ENCODE data around the gene TNFSF10. TPM values are rescaled to one million over a fixed set of nuclear protein-coding genes. Genes with fewer than 3 reads are reported as not detected.

The TNFSF10 gene
- total RNA-seq, 6 experiments from 2014 or later = 12.9 to 57.6 (median 40.0) TPM

DNA sequence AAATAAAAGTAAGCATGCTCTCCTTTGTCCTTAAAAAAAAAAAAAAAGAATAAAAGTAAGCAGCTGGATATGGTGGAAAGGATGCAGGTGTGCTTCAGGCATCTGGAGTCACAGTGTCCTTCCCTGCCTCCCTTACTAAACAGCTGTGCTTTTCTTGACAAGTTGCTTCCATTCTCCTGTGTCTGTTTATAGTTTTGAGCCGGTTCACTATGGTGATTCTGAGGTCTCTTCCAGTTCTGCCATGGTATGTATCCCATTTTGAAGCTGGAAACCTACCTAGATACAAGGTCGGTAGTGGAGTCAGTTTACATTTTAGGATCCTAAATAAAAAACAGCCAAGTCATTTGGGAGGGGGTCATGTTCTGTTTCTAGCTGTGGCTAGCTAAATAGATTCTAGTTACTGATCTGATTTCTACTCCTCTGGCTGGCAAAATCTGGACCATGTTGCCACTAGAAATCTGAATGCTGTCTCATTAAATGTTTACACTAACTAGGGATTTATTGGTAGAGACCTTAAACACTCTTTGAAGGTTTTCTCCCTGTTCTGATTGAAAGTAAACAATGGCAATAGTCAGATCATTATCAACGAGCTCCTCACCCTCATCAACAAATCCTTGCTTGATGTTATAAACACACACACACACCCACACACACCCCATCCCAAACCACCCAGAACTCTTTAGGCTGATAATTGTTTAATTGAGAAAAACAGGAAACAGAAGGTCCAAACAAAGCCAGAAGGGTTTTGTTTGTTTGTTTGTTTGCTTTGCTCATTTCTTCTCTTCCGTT lies 7.9 kb downstream of the TNFSF10 start:
- H3K9me3 ChIP-seq = no peaks in the 10 kb centered on the region
- H3K27ac ChIP-seq = peak overlapping the region in 2 of 3 donors; percentile 78 to 84
- peaks cover 2 to 64% (median 20%) of the 10 kb centered on the region in 4 donors for H3K4me1 ChIP-seq
- ATAC-seq = no peak
- TF ChIP-seq POLR2A (IDR thresholded peaks at IDR 0.05) = no peak
- TF ChIP-seq, protein P1, sequence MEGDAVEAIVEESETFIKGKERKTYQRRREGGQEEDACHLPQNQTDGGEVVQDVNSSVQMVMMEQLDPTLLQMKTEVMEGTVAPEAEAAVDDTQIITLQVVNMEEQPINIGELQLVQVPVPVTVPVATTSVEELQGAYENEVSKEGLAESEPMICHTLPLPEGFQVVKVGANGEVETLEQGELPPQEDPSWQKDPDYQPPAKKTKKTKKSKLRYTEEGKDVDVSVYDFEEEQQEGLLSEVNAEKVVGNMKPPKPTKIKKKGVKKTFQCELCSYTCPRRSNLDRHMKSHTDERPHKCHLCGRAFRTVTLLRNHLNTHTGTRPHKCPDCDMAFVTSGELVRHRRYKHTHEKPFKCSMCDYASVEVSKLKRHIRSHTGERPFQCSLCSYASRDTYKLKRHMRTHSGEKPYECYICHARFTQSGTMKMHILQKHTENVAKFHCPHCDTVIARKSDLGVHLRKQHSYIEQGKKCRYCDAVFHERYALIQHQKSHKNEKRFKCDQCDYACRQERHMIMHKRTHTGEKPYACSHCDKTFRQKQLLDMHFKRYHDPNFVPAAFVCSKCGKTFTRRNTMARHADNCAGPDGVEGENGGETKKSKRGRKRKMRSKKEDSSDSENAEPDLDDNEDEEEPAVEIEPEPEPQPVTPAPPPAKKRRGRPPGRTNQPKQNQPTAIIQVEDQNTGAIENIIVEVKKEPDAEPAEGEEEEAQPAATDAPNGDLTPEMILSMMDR (IDR thresholded peaks at IDR 0.05) = no peak
- H3K27me3 ChIP-seq = no peaks in the 10 kb centered on the region
- peaks cover 0 to 45% (median 13%) of the 10 kb centered on the region in 4 donors for H3K36me3 ChIP-seq
- intact Hi-C loops (cut with DNase I) = no loop called here
- 16% methylated on average over 4 of the region's 4 CpGs for WGBS (ENCODE audit: insufficient coverage, low coverage, low lambda C conversion rate, missing lambda C conversion rate)
- H3K4me3 ChIP-seq = no peak overlapping the region
- no peak for DNase-seq

DNA sequence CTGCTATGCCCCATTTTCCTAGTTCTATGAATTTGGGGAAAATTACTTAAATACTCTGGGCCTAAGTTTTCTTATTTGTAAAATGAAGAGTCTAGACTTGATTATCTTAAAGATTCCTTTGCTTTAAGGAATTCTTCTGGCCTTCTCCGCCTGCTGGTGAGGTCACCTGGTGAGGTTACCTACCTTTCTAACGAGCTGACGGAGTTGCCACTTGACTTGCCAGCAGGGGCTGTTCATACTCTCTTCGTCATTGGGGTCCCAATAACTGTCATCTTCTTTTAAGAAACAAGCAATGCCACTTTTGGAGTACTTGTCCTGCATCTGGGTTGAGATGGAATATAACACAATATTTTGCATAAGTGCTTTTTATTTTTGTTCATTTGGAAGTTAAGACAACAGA lies 8.6 kb downstream of the TNFSF10 start:
- ATAC-seq (no peak), DNase-seq (no peak)
- no peak for TF ChIP-seq POLR2A (IDR thresholded peaks at IDR 0.05)
- TF ChIP-seq, protein P1 (IDR thresholded peaks at IDR 0.05) = no peak
- no peak overlapping the region for H3K4me3 ChIP-seq
- intact Hi-C loops (cut with DNase I) = no loop called here
- H3K27ac ChIP-seq = peak overlapping the region in 2 of 3 donors; percentile 78 to 84
- peaks cover 0 to 51% (median 14%) of the 10 kb centered on the region in 4 donors for H3K36me3 ChIP-seq
- WGBS (ENCODE audit: insufficient coverage, low coverage, low lambda C conversion rate, missing lambda C conversion rate) = 82% methylated on average over 3 of the region's 4 CpGs
- no peaks in the 10 kb centered on the region for H3K27me3 ChIP-seq
- H3K9me3 ChIP-seq = no peaks in the 10 kb centered on the region
- peaks cover 2 to 60% (median 20%) of the 10 kb centered on the region in 4 donors for H3K4me1 ChIP-seq

DNA sequence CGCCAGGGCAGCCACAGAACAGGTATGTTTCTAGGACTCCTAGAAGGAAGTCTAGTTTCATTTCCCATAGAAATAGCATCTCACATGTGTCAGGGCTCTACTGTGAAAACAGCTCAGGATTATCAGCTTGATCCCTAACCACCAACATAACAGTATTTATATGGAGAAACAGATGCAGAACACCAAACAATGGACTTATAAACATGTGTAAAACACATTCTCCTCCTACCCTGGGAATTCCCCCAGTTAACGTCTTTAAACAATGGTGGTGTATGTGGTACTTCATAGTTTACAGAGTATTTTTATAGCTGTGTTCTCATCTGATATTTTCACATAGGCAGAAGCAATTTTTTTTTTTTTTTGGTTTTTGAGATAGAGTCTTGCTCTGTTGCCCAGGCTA lies 9.7 kb downstream of the TNFSF10 start:
- no peak overlapping the region for H3K4me3 ChIP-seq
- no peak for ATAC-seq
- H3K27me3 ChIP-seq = no peaks in the 10 kb centered on the region
- H3K9me3 ChIP-seq = no peaks in the 10 kb centered on the region
- H3K27ac ChIP-seq = peak overlapping the region in 2 of 3 donors; percentile 41 to 49
- H3K4me1 ChIP-seq = peaks cover 2 to 48% (median 20%) of the 10 kb centered on the region in 4 donors
- peaks cover 0 to 60% (median 17%) of the 10 kb centered on the region in 4 donors for H3K36me3 ChIP-seq
- 48% methylated on average over 2 of the region's 2 CpGs for WGBS (ENCODE audit: insufficient coverage, low coverage, low lambda C conversion rate, missing lambda C conversion rate)
- intact Hi-C loops (cut with DNase I) = no loop called here
- no peak for TF ChIP-seq POLR2A (IDR thresholded peaks at IDR 0.05)
- TF ChIP-seq, protein P1 (IDR thresholded peaks at IDR 0.05) = no peak
- DNase-seq = no peak

DNA sequence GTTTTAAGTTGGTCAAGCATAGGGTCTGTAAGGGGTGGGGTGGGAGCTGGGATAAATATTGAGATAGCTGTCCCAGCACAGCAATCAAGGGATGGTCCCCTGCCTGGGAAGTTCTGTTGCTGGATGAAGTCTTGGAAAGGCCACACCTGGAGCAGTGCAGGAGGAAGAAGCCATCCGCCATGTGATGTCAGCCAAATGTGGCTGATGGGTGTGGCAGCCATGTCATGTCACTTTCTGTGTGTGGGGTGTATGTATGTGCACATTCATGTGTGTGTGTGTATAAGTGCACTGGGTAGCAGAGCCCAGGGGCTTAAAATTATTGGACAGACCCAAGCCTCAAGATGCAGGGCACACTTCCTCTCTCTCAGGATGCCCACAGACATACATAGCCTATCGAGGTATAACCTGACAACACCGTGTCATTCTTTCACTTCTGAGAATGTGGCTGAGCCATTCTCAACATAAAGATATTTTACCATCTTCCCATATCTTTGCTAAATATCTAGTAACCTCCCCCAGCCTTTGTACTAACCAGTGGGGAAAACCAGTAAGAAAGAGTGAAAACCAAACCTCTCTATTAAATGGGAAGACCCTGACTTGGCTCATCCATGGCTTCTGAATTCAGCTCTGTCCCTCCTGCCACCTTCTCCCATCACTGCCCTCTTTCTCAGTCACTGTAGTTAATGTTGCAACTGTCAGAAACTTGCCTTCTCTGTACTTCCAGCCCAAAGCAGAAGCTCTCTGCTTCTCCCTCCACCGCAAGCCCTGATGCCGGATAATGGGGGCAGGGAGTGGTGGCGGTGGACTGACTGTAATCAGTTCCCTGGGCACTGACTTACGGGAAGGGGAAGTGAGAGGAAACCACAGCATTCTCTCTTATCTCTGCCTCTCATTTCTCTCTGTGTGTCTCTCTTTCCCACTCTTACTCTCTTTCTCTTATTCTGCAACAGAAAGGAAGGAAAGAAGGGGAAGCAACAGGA lies 11.2 kb downstream of the TNFSF10 start:
- 40% methylated on average over 6 of the region's 7 CpGs for WGBS (ENCODE audit: insufficient coverage, low coverage, low lambda C conversion rate, missing lambda C conversion rate)
- Histone ChIP-seq H3K4me1 (peaks cover under 1 to 34% (median 12%) of the 10 kb centered on the region in 4 donors), H3K27ac (peak overlapping the region in 2 of 3 donors; percentile 38 to 49), H3K4me3 (no peak overlapping the region), H3K9me3 (no peaks in the 10 kb centered on the region), H3K27me3 (no peaks in the 10 kb centered on the region), H3K36me3 (peaks cover 0 to 74% (median 25%) of the 10 kb centered on the region in 4 donors)
- peak; percentile 39 to 70 (median 47) for ATAC-seq
- intact Hi-C loops (cut with DNase I) = no loop called here
- TF ChIP-seq, protein P1 (IDR thresholded peaks at IDR 0.05) = no peak
- no peak for TF ChIP-seq POLR2A (IDR thresholded peaks at IDR 0.05)
- peak; percentile 63 to 83 (median 71) for DNase-seq
